Activated naive CD4-positive, alpha-beta T cell treated with anti-CD3 and anti-CD28 coated beads, Interleukin-2, amount 50 U/mL, for 16 hours (primary cell): ENCODE results near the gene SMIM9.

ENCODE experiments used
- DNase-seq: peaks from one replicate; pipeline ENCODE4 v3.0.0-alpha.2; 2020

SMIM9 gene

DNA sequence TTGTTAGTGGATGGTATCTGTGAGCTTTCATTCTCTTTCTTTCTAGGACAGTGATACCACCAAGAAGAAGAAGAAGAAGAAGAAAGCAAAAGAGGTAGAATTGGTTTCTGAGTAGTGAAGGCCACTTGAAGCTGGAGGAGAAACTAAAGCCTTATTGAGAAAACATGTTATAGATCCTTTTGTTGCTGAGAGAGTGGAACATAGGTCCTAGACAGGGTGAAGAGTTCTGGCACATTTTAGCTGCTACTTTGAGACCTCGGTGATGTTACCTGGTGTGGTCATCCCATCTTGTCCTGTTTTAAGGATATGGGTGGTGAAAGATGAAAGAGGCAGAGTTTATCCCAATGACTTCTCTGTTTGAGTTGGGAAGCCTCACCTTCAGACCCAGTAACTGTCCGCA lies 57.7 kb downstream of the SMIM9 start:
- DNase-seq: no peak

GRCh38 chrX:154775419-154776349 lies 58.8 kb downstream of the SMIM9 start:
- peak; percentile 36 for DNase-seq

DNA sequence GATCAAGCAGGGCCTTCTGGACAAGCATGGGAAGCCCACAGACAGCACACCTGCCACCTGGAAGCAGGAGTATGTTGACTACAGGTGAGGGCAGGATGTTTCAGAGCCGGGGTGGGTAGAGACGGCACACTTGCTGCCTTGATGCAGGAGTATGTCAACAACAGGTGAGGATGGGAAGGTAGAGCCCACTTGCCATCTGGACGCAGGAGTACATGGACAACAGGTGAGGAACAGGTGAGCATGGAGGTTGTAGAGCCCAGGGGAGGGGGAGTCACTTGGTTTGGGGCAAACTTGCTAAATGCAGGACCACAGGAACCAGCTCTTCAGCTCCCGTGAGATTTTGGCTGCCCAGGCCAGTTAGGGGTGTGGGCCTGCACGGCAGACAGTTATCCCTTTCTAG lies 59.8 kb downstream of the SMIM9 start:
- DNase-seq: no peak
